GM18858 (cell line): ENCODE results near the gene SMAD4.
"Not testable (repeated sequence)": the region's sequence is repeated elsewhere in the genome, so short reads cannot be mapped to it uniquely, and the experiment has no call there.

Experiments
- ATAC-seq: cut with Tn5 transposase; IDR thresholded peaks from one replicate; pipeline ENCODE4 v1.9.1; 2021; ENCODE audit not compliant: unreplicated experiment

The SMAD4 gene

DNA sequence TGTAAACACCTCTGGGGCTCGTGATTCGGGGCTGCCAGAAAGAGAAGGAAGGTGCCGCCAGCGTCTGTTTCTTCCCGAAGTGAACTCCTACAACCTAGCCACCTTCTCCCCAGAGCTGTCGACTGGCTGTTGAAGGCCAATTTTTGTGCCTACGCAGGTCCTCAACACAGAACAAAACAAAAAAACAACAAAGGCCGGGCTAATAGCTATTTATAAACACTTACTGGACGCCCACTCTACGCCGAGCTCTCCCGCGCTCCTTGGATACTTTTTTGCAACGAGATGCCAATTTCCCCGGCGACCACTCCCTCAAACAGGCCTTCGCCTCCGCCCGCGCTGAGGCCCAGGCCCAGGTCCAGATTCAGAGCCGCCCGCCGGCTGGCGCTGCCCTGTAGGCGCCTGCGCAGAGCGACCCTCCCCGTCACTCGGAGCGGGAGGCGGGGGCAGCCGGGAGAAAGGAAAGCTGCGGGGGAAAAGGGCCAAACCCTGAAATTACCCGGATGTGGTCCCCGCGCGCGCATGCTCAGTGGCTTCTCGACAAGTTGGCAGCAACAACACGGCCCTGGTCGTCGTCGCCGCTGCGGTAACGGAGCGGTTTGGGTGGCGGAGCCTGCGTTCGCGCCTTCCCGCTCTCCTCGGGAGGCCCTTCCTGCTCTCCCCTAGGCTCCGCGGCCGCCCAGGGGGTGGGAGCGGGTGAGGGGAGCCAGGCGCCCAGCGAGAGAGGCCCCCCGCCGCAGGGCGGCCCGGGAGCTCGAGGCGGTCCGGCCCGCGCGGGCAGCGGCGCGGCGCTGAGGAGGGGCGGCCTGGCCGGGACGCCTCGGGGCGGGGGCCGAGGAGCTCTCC is at the start of gene SMAD4:
Gene SMAD4 (plus strand): TSS at position 520 of the 843 bp plus-strand sequence. CDS start 16,834 bp downstream, outside the sequence.
- ATAC-seq = peak; percentile 51

DNA sequence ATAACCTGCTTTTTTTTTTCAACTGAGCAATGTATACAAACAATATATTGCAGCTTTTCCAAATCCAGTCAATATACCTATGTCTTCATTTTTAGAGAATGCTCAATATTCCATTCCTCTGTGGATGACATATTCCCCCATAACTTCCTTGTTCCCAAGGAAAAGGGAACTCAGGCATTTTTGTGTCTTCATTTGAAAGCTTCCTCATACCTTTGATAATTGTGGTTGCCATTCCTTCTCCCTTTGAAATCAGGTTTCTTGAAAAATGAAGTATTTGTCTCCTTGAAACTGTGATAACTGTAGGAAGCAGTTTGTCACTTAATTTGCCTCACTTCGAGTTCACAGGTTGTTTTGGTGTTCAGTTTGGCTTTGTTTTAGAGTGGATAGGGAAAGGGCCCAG is 48.6 kb upstream of the SMAD4 start:
- ATAC-seq = no peak

DNA sequence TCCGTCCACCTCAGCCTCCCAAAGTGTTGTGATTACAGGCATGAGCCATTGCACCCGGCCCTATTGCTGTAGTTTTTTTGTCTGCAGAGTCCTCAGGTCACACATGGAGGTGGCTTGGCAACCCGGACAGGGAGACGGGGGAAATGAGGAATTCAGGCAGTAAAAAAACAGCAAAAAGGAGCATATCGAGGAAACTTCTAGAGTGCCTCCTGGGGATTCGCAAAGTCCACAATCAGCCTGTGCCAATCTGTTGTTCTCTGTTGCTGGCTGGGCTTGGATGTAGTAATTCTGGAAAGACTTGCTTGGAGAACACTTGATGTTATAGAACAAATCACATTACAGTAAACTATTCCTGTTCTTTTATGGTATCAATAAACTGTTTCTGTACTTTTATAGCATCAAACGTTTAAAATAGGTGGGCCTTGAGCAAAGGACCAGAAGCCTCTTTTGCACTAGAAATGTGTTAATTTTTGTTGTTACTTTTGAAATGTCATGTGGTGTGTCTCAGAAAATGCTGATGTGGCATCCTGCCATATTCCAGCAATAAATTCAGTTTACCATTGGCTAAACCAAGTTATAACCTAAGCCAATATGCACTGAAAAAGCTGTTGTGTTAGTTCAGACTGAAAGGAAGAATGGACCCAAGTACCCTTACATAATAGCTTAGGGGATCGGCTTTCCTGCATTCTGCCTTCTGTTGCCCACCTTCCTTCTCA is 47.8 kb upstream of the SMAD4 start:
- ATAC-seq = no peak

DNA sequence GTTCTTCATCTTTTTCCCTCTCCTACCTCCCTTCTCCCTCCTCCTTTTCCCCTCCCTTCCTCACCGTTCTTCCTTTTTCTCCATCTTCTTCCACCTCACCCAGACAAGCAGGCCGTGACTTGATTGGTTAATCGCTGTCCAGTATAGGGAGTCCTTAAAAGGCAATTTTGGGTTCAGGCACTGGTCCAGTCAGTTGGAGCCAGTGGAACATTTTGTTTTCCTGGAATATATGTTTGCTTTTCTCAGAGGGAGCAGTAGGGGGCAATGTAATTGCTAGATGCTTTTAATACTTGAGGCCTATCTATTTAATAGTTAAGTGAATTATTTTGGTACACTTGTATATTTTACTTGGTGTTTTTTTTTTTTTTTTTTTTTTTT is 47.2 kb upstream of the SMAD4 start:
- ATAC-seq = no peak

DNA sequence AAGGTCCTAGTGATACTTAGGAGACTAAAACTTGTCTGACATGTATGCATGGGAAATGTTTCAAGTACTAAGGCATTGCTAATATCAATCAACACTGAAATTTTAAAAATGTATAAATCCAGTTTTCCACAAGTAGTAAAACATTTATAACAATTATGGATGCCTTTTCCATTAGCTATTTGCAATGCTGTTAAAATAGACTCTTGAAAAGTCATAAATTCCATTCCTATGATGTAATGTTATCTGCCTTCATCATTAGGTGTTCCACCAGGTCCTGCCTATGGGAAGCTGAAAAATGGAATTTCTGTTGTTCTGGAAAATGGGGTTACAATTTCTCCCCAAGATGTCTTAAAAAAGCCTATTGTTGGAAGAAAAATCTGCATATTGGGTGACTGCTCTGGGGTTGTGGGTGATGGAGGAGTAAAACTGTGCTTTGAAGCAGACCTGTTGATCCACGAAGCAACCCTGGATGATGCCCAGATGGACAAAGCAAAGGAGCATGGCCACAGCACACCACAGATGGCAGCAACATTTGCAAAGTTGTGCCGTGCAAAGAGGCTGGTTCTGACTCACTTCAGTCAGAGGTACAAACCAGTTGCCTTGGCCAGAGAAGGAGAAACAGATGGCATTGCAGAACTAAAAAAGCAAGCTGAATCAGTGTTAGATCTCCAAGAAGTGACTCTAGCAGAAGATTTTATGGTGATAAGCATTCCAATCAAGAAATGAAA is 43.5 kb upstream of the SMAD4 start:
- no peak for ATAC-seq

DNA sequence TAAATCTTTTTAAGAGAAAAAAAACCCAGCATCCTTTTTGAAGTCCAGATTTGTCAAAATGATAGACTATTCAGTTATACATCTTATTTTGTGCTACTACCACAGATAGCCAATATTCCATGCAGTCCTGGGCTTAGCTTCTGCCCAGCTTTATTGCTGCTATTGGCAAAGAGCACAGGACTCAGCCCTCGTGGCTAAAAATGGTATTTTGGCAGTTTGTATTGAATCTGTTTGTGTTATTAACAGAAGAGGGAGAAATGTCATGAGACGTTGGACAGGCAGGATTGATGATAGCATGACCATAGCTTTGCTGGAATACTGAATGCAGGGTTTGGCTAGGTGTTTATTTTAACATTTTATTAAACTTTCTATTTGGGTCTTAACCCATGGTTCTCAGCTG is 42.8 kb upstream of the SMAD4 start:
- no peak for ATAC-seq

DNA sequence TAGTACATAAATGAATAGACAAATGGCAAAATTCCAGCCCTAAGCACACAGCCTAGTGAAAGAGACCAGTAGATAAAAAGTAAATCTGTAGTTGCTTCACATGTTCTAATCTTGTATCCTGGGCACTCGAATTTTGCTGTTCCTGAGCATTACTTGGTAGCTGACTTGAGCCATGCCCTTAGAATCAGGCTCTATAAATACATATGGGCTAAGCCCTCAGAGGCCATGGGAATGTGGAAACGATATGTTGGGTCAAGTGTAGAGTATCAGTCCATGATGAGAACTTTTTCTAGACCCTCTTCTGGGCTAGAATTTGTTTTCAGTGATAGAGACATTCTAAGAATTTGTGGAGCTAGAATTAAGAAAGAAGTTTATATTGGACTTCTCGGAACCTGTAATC is 40.3 kb upstream of the SMAD4 start:
- no peak for ATAC-seq

DNA sequence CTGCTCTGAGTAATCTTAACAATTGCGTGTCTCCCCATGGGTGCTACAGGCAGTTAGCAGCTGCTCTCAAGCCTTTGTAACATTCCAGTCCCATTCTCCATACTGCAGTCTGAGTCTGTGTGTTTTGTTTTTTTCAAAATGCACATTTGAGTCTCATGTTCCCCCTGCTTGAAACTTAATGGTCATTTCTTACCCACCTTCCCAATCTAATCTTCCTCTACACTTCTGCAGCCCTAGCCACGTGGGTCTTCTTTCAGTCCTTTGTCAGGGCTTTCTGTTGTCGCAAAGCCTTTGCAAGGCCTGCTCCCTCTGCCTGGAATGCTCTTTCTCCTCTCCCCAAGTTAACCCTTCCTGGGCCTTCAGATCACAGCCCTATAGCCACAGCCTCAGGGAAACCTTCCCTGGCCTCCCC is 37.7 kb upstream of the SMAD4 start:
- ATAC-seq = no peak

DNA sequence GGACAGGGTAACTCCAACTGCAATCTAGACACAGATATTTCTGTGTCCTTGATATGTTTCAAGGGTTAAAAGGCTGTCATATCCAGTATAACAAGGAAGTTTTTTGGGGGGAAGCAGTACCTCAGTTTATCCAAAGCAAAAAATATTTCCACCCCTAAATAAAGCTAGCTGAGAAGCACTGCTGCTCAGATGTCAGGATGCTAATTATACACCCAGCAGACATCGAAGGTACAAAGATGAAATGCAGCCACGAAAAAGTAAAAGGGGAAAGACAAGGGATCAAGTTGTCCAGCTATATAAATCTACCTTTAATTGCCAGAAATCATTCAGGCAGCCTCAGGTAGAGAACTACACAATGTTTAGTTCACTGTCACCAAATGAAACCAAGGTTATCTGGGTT is 36.0 kb upstream of the SMAD4 start:
- no peak for ATAC-seq

DNA sequence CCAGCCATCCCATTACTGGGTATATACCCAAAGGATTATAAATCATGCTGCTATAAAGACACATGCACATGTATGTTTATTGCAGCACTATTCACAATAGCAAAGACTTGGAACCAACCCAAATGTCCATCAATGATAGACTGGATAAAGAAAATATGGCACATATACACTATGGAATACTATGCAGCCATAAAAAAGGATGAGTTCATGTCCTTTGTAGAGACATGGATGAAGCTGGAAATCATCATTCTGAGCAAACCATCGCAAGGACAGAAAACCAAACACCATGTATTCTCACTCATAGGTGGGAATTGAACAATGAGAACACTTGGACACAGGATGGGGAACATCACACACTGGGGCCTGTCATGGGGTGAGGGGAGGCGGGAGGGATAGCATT is 26.8 kb upstream of the SMAD4 start:
- ATAC-seq = not testable (repeated sequence)

DNA sequence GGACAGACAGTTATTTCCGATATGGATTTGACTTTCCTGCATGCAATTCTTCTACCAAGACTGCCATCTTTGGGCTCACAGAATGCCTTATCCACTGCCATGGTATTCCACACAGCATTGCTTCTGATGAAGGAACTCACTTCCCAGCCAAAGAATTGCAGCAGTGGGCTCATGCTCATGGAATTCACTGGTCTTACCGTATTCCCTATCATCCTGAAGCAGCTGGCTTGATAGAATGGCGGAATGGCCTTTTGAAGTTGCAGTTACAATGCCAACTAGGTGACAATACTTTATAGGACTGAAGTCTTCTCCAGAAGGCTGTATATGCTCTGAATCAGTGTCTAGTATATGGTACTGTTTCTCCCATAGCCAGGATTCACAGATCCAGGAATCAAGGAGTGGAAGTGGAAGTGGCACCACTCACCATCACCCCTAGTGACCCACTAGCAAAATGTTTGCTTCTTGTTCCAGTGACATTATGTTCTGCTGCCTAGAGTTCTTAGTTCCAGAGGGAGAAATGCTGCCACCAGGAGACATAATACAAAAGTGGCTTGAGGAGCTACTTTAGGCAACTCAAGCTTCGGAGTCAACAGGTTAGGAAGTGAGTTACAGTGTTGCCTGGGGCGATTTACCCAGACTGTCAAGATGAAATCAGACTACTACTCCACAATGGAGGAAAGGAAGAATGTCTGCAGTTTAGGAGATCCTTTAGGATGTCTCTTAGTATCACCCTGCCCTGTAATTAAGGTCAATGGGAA is 23.8 kb upstream of the SMAD4 start:
- no peak for ATAC-seq

DNA sequence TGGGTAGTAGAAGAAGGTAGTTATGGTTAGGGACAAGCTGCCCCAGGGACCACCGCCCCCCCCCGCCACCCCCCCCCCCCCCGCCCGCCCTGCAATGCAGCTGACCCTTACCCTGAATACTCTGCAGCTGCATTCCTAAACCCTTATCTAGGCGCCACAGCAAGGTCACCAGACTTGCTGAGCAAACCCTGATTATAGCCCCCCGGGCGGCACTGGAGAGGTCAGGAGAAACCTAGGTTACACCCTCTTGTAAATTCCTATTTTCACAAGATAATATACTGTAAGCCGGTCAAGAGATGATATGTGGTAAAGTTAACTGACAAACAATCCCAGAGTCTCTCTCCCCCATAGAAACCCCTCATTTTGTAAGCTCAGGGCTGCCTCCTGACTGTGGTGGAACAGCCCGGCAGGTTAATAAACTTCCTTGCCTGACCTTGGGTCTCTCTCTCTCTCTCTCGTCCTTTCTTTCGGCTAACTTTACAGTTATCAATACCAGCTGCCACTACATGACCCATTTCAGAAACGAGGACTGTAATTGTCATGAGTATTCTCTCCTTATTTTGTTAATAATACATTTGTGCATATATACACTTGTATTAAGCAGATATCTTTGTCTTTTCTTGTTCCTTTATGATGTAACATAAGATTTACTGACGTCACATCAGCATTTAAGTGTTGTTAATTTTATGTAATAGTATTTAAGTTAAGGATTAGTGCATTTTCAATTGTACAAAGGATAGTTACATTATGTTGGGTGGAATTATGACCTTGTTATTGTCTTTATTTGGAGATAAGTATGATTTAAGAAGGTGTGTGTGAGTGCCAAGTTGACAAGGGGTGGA is 22.8 kb upstream of the SMAD4 start:
- ATAC-seq = no peak

DNA sequence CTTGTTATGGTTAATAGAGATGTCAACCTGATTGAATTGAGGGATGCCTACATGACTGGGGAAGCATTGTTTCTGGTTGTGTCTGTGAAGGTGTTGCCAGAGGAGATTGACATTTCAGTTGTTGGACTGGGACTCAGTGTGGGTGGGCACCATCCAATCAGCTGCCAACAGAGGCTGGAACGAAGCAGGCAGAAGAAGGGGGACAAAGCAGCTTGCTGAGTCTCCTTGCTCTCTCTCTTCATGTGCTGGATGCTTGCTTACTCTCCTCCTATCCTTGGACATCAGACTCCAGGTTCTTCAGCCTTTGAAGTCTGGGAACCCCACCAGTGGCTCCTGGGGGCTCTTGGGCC is 22.2 kb upstream of the SMAD4 start:
- ATAC-seq = no peak

DNA sequence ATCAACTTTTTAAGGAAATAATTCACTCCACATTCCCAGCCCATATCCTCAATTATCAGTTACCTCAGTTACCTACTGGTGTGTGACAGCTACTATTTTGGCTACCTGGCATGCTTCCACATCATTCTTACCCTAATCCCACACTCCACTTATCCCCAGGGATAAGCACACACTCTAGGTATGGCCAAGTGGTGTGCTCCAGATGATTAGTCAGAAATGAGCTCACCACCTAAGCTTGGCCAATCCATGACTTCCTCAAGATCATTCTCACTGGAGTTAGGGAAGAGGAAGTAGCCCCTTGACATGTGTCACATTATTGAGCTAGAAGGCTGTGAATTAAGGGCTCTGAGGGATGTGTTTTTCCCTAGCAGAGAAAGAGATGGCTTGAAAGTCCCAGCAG is 20.9 kb upstream of the SMAD4 start:
- no peak for ATAC-seq

DNA sequence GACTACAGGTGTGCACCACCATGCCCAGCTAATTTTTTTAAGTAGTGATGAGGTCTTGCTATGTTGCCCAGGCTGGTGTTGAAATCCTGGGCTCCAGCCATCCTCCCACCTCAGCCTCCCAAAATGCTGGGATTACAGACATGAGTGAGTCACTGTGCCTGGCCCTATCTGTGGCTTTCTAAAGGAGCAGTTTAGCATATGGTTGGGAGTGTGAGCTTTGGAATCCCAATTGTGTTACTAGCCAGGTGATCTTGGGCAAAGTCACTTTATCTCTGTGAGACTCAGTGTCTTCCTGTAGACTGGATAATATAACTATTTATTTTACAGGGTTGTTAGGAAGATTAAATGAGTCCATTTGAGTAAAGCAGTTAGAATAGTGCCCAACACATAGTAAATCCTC is 19.8 kb upstream of the SMAD4 start:
- ATAC-seq = no peak

DNA sequence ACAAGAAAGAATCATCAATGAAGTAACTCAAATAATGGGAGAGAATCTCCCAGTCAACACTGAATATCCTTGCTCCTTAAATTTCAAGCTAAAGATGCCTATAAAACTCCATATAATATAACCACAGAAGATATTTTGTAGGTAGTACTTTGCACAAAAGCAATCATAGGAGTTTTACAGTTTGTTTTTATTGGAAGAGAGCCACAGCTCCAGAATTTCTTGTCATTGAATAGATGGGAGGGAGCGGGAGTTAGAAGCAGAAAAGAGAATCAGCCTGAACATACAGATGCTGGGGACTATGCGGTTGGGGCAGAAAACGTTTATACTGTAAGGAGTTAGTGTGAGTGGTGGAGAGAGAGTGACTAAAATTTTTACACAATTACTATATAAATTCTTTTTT is 18.3 kb upstream of the SMAD4 start:
- no peak for ATAC-seq

DNA sequence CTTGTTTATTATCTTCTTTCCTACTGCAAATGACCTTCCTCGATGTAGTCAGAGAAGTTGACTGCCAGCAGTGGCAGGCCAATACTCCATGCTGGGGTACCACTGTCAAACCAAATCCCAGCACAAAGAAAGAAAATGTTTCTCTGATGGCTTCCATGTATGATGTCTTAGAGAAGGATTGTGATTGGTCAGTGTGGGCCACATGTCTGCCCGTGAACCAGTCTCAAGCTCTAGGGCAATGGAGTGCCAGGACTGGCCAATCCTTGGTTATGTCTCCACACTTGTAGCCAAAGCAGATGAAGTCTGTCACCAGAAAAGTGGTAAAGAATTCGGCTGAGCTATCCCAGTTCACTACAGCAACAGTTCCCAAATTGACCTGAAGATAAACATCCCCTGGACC is 17.6 kb upstream of the SMAD4 start:
- no peak for ATAC-seq

DNA sequence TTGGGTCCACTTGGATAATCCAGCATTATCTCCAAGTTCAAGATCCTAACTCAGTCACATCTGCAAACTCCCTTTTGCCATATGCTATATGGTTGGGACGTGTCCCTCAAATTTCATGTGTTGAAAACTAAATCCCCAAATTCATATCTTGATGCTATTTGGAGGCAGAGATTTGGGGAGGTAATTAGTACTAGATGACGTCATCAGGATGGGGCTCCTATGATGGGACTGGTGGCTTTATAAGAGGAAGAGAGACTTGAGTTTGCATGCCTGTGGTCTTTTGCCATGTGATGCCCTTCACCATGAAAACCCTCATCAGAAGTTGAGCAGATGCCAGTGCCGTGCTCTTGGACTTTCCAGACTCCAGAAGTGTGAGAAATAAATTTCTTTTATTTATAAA is 16.8 kb upstream of the SMAD4 start:
- no peak for ATAC-seq

DNA sequence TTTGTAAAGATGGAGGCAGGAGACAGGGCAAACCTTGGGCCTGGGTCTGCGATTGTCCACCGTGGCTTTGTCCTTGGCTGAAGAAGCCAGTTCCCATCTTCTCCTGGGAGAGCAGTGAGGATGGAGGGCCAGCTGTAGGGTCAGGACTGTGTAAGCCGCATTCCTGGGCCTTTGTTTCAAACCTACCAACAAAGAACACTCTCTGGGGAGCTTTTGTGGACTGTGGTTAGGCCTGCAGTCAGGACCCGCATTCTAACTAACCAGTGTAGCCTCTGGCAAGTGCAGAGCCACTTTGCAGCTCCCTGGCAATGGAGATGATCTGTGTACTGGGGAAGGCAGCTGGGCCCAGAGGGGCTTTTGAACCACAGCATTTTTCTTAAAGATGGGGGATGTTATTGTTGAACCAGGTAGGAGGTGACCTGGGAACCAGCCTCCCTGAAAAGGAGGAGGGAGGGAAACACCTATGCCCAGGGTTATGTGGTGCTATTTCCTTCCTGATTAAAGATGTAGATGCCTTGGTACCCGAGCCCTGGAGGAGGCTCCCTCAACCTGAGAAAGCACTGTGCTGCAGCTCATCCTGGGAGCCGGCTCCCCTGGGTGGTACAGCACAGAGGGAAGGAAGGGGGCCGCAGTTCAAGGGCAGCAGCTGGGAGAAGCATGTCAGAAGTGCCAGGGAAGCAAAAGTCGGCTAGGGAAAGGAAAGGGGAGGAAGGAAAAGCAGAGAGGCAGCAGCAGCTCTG is 12.7 kb upstream of the SMAD4 start:
- ATAC-seq = no peak

DNA sequence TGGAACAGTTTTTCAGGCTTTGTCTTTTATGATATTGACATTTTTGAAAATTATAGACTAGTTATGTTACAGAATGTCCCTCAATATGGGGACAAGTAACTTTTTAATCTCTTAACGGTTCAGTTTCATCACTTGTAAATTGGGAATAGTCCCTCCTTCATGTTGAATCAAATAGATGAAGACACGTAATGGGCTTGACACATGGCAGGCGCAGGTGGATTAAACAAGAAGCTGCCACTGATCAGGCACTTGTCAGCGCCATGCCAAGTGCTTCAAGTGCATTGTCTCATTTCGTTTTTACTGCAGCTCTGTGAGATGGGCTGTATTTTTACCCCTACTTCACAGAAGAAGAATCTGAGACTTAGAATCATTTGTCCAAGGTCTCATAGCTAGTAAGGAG is 9.5 kb upstream of the SMAD4 start:
- no peak for ATAC-seq
